ENCODE results near the gene RPL15. TPM values are rescaled to one million over a fixed set of nuclear protein-coding genes. Genes with fewer than 3 reads are reported as not detected.

Gene RPL15
- total and polyA plus RNA-seq, 2 of the 13 experiments (the other 11 are each of a cell fraction or from before 2014, with no cell fraction given) = 1,297 to 3,693 TPM

DNA sequence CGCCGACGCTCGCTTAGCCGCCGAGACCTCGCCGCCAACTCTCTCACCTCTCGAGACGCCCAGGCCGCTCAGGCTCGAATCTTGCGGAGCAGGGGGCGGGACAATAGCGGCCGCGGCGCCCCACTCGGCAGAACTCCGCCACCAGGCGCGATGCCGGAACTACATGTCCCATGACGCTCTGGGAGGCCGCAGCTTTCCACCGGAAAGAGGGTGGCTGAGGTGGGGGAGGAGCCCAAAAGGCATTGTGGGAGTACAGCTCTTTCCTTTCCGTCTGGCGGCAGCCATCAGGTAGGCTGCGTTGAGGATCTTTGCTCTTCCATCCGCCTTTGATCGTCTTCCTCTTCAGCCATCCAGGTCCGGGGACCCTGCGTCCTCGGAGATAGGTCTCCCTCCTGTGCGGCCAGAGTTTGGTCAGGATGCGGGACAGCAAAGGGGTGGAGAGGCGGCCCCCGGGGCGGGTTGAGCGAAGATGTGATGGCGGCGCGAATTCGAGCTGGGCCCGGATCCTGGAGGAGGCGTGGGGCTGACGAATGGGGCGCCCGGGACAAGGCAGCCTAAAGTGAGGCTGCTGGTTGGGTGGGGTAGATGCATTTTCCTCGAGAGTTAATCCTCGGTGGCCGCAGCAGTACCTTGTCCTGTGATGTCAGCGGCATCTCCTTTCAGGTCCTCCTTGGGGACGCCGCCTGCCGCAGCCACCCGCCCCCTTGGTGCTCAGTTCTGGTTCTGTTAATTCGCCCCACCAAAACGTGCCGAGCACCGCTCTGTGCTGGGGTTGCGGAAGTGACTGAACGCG lies at the start of gene RPL15, which contains the start of gene NKIRAS1 (continued):
- TF ChIP-seq RCOR2 (CRISPR knock-in tag; IDR thresholded peaks at IDR 0.05) (no peak; the same call in 1 of the 2 replicates), SRF (IDR thresholded peaks at IDR 0.05; ENCODE audit: low read depth, low read length) (no peak), FOXP1 (IDR thresholded peaks at IDR 0.05) (no peak), FOXP1 (CRISPR knock-in tag; IDR thresholded peaks at IDR 0.05) (peak; percentile 31; the same call in 1 of the 2 replicates), ZBTB3 (CRISPR knock-in tag; IDR thresholded peaks at IDR 0.05; ENCODE audit: borderline replicate concordance, low read depth) (0 out of 2 replicates have a peak, but pooled peaks have one; percentile 62), ESRRA (CRISPR knock-in tag; IDR thresholded peaks at IDR 0.05; ENCODE audit: low read depth) (no peak), ATF1 (CRISPR knock-in tag; IDR thresholded peaks at IDR 0.05) (no peak; the same call in none of the 2 replicates), TSC22D2 (CRISPR knock-in tag; IDR thresholded peaks at IDR 0.05; ENCODE audit: borderline replicate concordance) (peak; percentile 37; the same call in 1 of the 2 replicates), ERF (CRISPR knock-in tag; IDR thresholded peaks at IDR 0.05) (peak; percentile 96), STAT5B (CRISPR knock-in tag; IDR thresholded peaks at IDR 0.05) (peak; percentile 85; the same call in 1 of the 2 replicates), RFX5 (IDR thresholded peaks at IDR 0.05; ENCODE audit: low read depth, low read length) (0 out of 2 replicates have a peak, but pooled peaks have one; percentile 8), TEAD2 (CRISPR knock-in tag; IDR thresholded peaks at IDR 0.05) (no peak), U2AF1 (optimal IDR thresholded peaks at IDR 0.05; ENCODE audit: low read depth, low read length) (peak; percentile 98), NFE2 (CRISPR knock-in tag; IDR thresholded peaks at IDR 0.05) (0 out of 2 replicates have a peak, but pooled peaks have one; percentile 4), SP1 (IDR thresholded peaks at IDR 0.05) (no peak), SP1 (CRISPR knock-in tag; IDR thresholded peaks at IDR 0.05) (peak; percentile 81)
- TF ChIP-seq, protein P1, sequence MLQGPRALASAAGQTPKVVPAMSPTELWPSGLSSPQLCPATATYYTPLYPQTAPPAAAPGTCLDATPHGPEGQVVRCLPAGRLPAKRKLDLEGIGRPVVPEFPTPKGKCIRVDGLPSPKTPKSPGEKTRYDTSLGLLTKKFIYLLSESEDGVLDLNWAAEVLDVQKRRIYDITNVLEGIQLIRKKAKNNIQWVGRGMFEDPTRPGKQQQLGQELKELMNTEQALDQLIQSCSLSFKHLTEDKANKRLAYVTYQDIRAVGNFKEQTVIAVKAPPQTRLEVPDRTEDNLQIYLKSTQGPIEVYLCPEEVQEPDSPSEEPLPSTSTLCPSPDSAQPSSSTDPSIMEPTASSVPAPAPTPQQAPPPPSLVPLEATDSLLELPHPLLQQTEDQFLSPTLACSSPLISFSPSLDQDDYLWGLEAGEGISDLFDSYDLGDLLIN (CRISPR knock-in tag; IDR thresholded peaks at IDR 0.05; ENCODE audit: borderline replicate concordance) = no peak; the same call in 1 of the 2 replicates
- TF ChIP-seq, protein P2, sequence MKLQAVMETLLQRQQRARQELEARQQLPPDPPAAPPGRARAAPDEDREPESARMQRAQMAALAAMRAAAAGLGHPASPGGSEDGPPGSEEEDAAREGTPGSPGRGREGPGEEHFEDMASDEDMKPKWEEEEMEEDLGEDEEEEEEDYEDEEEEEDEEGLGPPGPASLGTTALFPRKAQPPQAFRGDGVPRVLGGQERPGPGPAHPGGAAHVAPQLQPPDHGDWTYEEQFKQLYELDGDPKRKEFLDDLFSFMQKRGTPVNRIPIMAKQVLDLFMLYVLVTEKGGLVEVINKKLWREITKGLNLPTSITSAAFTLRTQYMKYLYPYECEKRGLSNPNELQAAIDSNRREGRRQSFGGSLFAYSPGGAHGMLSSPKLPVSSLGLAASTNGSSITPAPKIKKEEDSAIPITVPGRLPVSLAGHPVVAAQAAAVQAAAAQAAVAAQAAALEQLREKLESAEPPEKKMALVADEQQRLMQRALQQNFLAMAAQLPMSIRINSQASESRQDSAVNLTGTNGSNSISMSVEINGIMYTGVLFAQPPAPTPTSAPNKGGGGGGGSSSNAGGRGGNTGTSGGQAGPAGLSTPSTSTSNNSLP (IDR thresholded peaks at IDR 0.05; ENCODE audit: low read depth, low read length) = no peak
- TF ChIP-seq, protein P3, sequence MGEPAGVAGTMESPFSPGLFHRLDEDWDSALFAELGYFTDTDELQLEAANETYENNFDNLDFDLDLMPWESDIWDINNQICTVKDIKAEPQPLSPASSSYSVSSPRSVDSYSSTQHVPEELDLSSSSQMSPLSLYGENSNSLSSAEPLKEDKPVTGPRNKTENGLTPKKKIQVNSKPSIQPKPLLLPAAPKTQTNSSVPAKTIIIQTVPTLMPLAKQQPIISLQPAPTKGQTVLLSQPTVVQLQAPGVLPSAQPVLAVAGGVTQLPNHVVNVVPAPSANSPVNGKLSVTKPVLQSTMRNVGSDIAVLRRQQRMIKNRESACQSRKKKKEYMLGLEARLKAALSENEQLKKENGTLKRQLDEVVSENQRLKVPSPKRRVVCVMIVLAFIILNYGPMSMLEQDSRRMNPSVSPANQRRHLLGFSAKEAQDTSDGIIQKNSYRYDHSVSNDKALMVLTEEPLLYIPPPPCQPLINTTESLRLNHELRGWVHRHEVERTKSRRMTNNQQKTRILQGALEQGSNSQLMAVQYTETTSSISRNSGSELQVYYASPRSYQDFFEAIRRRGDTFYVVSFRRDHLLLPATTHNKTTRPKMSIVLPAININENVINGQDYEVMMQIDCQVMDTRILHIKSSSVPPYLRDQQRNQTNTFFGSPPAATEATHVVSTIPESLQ (CRISPR knock-in tag; conservative IDR thresholded peaks at IDR 0.05) = peak; percentile 94; the same call in 1 of the 2 replicates
- TF ChIP-seq, protein P4, sequence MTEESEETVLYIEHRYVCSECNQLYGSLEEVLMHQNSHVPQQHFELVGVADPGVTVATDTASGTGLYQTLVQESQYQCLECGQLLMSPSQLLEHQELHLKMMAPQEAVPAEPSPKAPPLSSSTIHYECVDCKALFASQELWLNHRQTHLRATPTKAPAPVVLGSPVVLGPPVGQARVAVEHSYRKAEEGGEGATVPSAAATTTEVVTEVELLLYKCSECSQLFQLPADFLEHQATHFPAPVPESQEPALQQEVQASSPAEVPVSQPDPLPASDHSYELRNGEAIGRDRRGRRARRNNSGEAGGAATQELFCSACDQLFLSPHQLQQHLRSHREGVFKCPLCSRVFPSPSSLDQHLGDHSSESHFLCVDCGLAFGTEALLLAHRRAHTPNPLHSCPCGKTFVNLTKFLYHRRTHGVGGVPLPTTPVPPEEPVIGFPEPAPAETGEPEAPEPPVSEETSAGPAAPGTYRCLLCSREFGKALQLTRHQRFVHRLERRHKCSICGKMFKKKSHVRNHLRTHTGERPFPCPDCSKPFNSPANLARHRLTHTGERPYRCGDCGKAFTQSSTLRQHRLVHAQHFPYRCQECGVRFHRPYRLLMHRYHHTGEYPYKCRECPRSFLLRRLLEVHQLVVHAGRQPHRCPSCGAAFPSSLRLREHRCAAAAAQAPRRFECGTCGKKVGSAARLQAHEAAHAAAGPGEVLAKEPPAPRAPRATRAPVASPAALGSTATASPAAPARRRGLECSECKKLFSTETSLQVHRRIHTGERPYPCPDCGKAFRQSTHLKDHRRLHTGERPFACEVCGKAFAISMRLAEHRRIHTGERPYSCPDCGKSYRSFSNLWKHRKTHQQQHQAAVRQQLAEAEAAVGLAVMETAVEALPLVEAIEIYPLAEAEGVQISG (CRISPR knock-in tag; IDR thresholded peaks at IDR 0.05) = peak; percentile 94
